GM18499 (cell line): Measurements from ENCODE around the gene GLIS1.

Experiments
- ATAC-seq: cut with Tn5 transposase; IDR thresholded peaks from one replicate; pipeline ENCODE4 v1.9.1; 2021; ENCODE audit warnings: moderate number of reproducible peaks; ENCODE audit not compliant: insufficient read depth, unreplicated experiment

GLIS1 gene

GRCh38 chr1:53601867-53602775 lies 136.8 kb downstream of the GLIS1 start:
- no peak for ATAC-seq

GRCh38 chr1:53601031-53601745 lies 137.8 kb downstream of the GLIS1 start:
- no peak for ATAC-seq

- ATAC-seq, result no peak
Observed at GRCh38 chr1:53600561-53600960, 138.4 kb downstream of the GLIS1 start.

GRCh38 chr1:53600001-53600400 lies 139.0 kb downstream of the GLIS1 start:
- no peak for ATAC-seq

GRCh38 chr1:53599481-53599880 lies 139.5 kb downstream of the GLIS1 start:
- no peak for ATAC-seq

- no peak for ATAC-seq
Observed at GRCh38 chr1:53598966-53599365, 140.0 kb downstream of the GLIS1 start.

- ATAC-seq, result no peak
Observed at GRCh38 chr1:53595906-53596305, 143.1 kb downstream of the GLIS1 start.

- ATAC-seq, result no peak
Observed at GRCh38 chr1:53594391-53595180, 144.4 kb downstream of the GLIS1 start.

- ATAC-seq, result no peak
Observed at GRCh38 chr1:53593758-53594380, 145.1 kb downstream of the GLIS1 start.

- no peak for ATAC-seq
Observed at GRCh38 chr1:53592985-53593757, 145.8 kb downstream of the GLIS1 start.

- ATAC-seq, result no peak
Observed at GRCh38 chr1:53592521-53592982, 146.4 kb downstream of the GLIS1 start.

- no peak for ATAC-seq
Observed at GRCh38 chr1:53591924-53592323, 147.0 kb downstream of the GLIS1 start.

GRCh38 chr1:53590531-53591515 lies 148.1 kb downstream of the GLIS1 start:
- no peak for ATAC-seq

GRCh38 chr1:53590104-53590503 lies 148.9 kb downstream of the GLIS1 start:
- no peak for ATAC-seq

- ATAC-seq, result no peak
Observed at GRCh38 chr1:53589043-53589887, 149.7 kb downstream of the GLIS1 start.

GRCh38 chr1:53588053-53588779 lies 150.7 kb downstream of the GLIS1 start:
- no peak for ATAC-seq
